ENCODE measurements around the gene MYH16. TPM values are rescaled to one million over a fixed set of nuclear protein-coding genes. Genes with fewer than 3 reads are reported as not detected.
"Not testable (repeated sequence)": the region's sequence is repeated elsewhere in the genome, so short reads cannot be mapped to it uniquely, and the experiment has no call there.

Gene MYH16
- polyA plus RNA-seq, 1 donor from 2014 or later, result not detected

DNA sequence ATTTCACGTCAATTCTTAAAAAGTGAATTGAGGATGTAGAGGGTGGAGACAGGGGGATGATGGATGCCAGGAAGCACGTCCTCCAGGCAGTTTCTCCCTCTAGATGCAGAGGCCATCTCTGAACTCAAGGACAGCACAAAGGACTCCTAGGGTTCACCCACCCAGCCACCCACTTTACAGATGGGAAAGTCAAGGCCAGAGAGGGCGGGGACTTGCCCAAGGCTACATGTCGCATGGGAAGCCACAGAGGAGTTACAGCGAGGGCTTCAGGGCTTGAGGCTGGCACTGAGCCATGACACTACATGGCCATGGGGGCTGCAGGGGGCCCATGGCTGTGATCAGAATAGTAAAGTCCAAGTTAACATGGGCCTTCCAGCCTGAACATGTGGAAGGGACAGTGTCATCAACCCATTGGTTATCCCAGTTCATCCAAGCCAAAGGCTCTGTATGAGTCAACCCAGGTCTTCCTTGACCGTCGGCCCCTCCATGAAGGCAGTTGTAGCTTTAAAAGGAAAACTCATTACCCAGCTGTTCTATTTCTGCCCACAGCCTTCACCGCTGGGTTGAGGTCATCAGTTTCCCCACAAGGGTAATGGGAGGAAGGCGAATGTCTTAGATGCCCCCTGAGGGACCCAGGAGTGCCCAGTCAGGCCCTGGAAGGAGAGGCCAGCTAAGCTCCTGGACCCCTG lies 40.4 kb upstream of the MYH16 start:
- Histone ChIP-seq H3K9me2 (ENCODE audit: insufficient read depth, low read length) (no peaks in the 10 kb centered on the region), H3K27me3 (ENCODE audit: insufficient read depth, low read depth, low read length) (no peaks in the 10 kb centered on the region), H2AFZ (ENCODE audit: low read depth, low read length) (no peak overlapping the region), H3F3A (ENCODE audit: insufficient read depth, low read length, poor library complexity, severe bottlenecking) (no peaks in the 10 kb centered on the region), H3K4me3 (ENCODE audit: low read length) (no peak overlapping the region), H3K9me3 (ENCODE audit: low read length) (no peaks in the 10 kb centered on the region), H3K9ac (ENCODE audit: low read length) (no peak overlapping the region), H3K27ac (ENCODE audit: low read length) (no peak overlapping the region), H3K4me2 (ENCODE audit: low read length) (no peak overlapping the region), H3K79me2 (replicated peaks; ENCODE audit: insufficient read depth, low read length) (no peaks in the 10 kb centered on the region), H4K20me1 (ENCODE audit: insufficient read depth) (no peaks in the 10 kb centered on the region), H3K36me3 (ENCODE audit: insufficient read depth, low read length) (no peaks in the 10 kb centered on the region)
- TF ChIP-seq, protein P1, sequence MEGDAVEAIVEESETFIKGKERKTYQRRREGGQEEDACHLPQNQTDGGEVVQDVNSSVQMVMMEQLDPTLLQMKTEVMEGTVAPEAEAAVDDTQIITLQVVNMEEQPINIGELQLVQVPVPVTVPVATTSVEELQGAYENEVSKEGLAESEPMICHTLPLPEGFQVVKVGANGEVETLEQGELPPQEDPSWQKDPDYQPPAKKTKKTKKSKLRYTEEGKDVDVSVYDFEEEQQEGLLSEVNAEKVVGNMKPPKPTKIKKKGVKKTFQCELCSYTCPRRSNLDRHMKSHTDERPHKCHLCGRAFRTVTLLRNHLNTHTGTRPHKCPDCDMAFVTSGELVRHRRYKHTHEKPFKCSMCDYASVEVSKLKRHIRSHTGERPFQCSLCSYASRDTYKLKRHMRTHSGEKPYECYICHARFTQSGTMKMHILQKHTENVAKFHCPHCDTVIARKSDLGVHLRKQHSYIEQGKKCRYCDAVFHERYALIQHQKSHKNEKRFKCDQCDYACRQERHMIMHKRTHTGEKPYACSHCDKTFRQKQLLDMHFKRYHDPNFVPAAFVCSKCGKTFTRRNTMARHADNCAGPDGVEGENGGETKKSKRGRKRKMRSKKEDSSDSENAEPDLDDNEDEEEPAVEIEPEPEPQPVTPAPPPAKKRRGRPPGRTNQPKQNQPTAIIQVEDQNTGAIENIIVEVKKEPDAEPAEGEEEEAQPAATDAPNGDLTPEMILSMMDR (IDR thresholded peaks at IDR 0.05; ENCODE audit: poor library complexity, severe bottlenecking), result no peak
- TF ChIP-seq, protein P2, sequence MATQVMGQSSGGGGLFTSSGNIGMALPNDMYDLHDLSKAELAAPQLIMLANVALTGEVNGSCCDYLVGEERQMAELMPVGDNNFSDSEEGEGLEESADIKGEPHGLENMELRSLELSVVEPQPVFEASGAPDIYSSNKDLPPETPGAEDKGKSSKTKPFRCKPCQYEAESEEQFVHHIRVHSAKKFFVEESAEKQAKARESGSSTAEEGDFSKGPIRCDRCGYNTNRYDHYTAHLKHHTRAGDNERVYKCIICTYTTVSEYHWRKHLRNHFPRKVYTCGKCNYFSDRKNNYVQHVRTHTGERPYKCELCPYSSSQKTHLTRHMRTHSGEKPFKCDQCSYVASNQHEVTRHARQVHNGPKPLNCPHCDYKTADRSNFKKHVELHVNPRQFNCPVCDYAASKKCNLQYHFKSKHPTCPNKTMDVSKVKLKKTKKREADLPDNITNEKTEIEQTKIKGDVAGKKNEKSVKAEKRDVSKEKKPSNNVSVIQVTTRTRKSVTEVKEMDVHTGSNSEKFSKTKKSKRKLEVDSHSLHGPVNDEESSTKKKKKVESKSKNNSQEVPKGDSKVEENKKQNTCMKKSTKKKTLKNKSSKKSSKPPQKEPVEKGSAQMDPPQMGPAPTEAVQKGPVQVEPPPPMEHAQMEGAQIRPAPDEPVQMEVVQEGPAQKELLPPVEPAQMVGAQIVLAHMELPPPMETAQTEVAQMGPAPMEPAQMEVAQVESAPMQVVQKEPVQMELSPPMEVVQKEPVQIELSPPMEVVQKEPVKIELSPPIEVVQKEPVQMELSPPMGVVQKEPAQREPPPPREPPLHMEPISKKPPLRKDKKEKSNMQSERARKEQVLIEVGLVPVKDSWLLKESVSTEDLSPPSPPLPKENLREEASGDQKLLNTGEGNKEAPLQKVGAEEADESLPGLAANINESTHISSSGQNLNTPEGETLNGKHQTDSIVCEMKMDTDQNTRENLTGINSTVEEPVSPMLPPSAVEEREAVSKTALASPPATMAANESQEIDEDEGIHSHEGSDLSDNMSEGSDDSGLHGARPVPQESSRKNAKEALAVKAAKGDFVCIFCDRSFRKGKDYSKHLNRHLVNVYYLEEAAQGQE (IDR thresholded peaks at IDR 0.05; ENCODE audit: borderline replicate concordance), result no peak
- TF ChIP-seq POLR2AphosphoS5 (IDR thresholded peaks at IDR 0.05) (no peak), SMC3 (conservative IDR thresholded peaks at IDR 0.05; ENCODE audit: poor library complexity) (no peak), RAD21 (conservative IDR thresholded peaks at IDR 0.05) (no peak), MXI1 (conservative IDR thresholded peaks at IDR 0.05; ENCODE audit: poor library complexity, severe bottlenecking) (no peak), EZH2 (IDR thresholded peaks at IDR 0.05; ENCODE audit: borderline replicate concordance, insufficient read depth, low read length, poor library complexity, severe bottlenecking) (no peak), TAF1 (IDR thresholded peaks at IDR 0.05; ENCODE audit: low read depth) (no peak), EP300 (conservative IDR thresholded peaks at IDR 0.05; ENCODE audit: poor library complexity, severe bottlenecking) (no peak)

DNA sequence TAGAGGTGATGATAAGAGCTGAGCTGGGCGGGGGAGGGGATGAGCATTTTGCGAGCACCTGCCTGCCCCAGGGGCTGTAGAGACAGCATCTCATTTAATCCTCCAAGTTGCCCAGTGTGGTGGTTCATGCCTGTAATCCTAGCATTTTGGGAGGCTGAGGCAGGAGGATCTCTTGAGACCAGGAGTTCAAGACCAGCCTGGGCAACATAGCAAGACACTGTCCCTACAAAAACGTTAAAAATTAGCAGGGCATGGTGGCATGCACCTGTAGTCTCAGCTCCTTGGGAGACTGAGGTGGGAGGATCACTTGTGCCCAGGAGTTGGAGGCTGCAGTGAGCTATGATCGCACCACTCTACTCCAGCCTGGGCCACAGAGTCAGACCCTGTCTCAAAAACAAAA lies 39.7 kb upstream of the MYH16 start:
- H4K20me1 ChIP-seq (ENCODE audit: insufficient read depth); H3K36me3 ChIP-seq (ENCODE audit: insufficient read depth, low read length); H3K9ac ChIP-seq (ENCODE audit: low read length); H3K27ac ChIP-seq (ENCODE audit: low read length); H3K9me3 ChIP-seq (ENCODE audit: low read length); H3K79me2 ChIP-seq (replicated peaks; ENCODE audit: insufficient read depth, low read length); H3K9me2 ChIP-seq (ENCODE audit: insufficient read depth, low read length); H3K4me2 ChIP-seq (ENCODE audit: low read length); H3F3A ChIP-seq (ENCODE audit: insufficient read depth, low read length, poor library complexity, severe bottlenecking); H2AFZ ChIP-seq (ENCODE audit: low read depth, low read length); H3K4me3 ChIP-seq (ENCODE audit: low read length); H3K27me3 ChIP-seq (ENCODE audit: insufficient read depth, low read depth, low read length): not testable (repeated sequence)

Measured in neural cell (in vitro differentiated cells).